ENCODE data around the gene AREL1. TPM values are rescaled to one million over a fixed set of nuclear protein-coding genes. Genes with fewer than 3 reads are reported as not detected.

The AREL1 gene
- total and polyA plus RNA-seq, 10 of the 15 experiments (the other 5 are each of a cell fraction or from before 2014, with no cell fraction given): 6.2 to 40.4 (median 23.7) TPM

- no peak for ATAC-seq
- Histone ChIP-seq H3K9ac (ENCODE audit: control insufficient read depth, insufficient read depth, low read length) (no peak overlapping the region), H3K9me3 (replicated peaks; ENCODE audit: control insufficient read depth, insufficient read depth, low read length) (peaks cover 6% of the 10 kb centered on the region; the same call in 1 of the 3 replicates), H3K4me1 (ENCODE audit: control insufficient read depth, insufficient read depth, low read length) (no peaks in the 10 kb centered on the region), H3K27me3 (replicated peaks in 1 of 2; ENCODE audit: control insufficient read depth in 2 of 2, insufficient read depth in 2 of 2, low read length in 1 of 2) (no peaks in the 10 kb centered on the region), H3K79me2 (ENCODE audit: control insufficient read depth, insufficient read depth, low read length) (no peaks in the 10 kb centered on the region; the same call in none of the 2 replicates), H3K27ac (ENCODE audit: control insufficient read depth, insufficient read depth) (no peak overlapping the region), H3K4me3 (no peak overlapping the region), H2AFZ (ENCODE audit: control insufficient read depth, low read depth, low read length) (no peak overlapping the region), H3K4me2 (ENCODE audit: control insufficient read depth, insufficient read depth) (no peak overlapping the region), H4K20me1 (ENCODE audit: control insufficient read depth, insufficient read depth) (no peaks in the 10 kb centered on the region), H3K36me3 (ENCODE audit: control insufficient read depth in 2 of 2, insufficient read depth in 2 of 2, low read length in 1 of 2) (peaks cover 2 to 5% of the 10 kb centered on the region in 2 experiments; a peak in 3 of 4 replicates)
- POLR2A ChIA-PET: no interaction called here
- BruUV-seq (replicated peaks): no TSS peak
- 91% methylated on average over 2 of the region's 2 CpGs for WGBS (ENCODE audit: insufficient coverage, insufficient replicate concordance, low lambda C conversion rate, missing lambda C conversion rate)
- no peak for FAIRE-seq
- SMC1A ChIA-PET (ENCODE audit: uncharacterized antibody, unreplicated experiment): no interaction called here
- in situ Hi-C loops (cut with MboI) (no loop called here), intact Hi-C loops (cut with micrococcal nuclease; ENCODE audit: unreplicated experiment) (no loop called here)
- no peak for DNase-seq (ENCODE audit: low read depth, low spot score)
- CTCF ChIA-PET: interaction anchor here (1.0 kb wide), 1 partner anchor 19 kb away, joined by 3 read pairs; no protein-coding TSS in a partner anchor
- RAD21 ChIA-PET (ENCODE audit: unreplicated experiment): no interaction called here
- TF ChIP-seq CUX1 (IDR thresholded peaks at IDR 0.05; ENCODE audit: insufficient replicate concordance, low read depth, low read length) (no peak), TCF12 (IDR thresholded peaks at IDR 0.05; ENCODE audit: low read depth, low read length) (no peak), PML (IDR thresholded peaks at IDR 0.05; ENCODE audit: low read length) (no peak), ZNF217 (IDR thresholded peaks at IDR 0.05) (no peak), ZNF592 (IDR thresholded peaks at IDR 0.05) (no peak), NR2C1 (IDR thresholded peaks at IDR 0.05) (no peak), CHD1 (IDR thresholded peaks at IDR 0.05; ENCODE audit: low read depth, low read length) (no peak), SMAD5 (IDR thresholded peaks at IDR 0.05; ENCODE audit: low read depth) (no peak), DPF2 (IDR thresholded peaks at IDR 0.05) (no peak), FOXM1 (IDR thresholded peaks at IDR 0.05; ENCODE audit: low read depth, low read length) (no peak), ASH2L (IDR thresholded peaks at IDR 0.05; ENCODE audit: borderline replicate concordance, low read depth) (no peak), MEF2B (IDR thresholded peaks at IDR 0.05; ENCODE audit: partially characterized antibody, poor library complexity, severe bottlenecking) (no peak), BCL11A (IDR thresholded peaks at IDR 0.05; ENCODE audit: low read depth, low read length) (no peak), E4F1 (IDR thresholded peaks at IDR 0.05; ENCODE audit: borderline replicate concordance, partially characterized antibody) (no peak)
Observed at GRCh38 chr14:74697976-74698375, 14.9 kb downstream of the AREL1 start.

Data from GM12878 (cell line).